GM12874 (cell line): ENCODE results near the gene PLEKHN1.

Experiments used
- CTCF ChIP-seq: IDR thresholded peaks from 2 replicates; pipeline ENCODE4 v1.5.1; 2011; ENCODE audit warnings: low read depth, mild to moderate bottlenecking, control low read depth, low read length, moderate library complexity; ENCODE audit not compliant: insufficient read depth

PLEKHN1 gene

GRCh38 chr1:942411-942821 is 23.9 kb upstream of the PLEKHN1 start:
- 0 out of 2 replicates have a peak, but pooled peaks have one; percentile 4 for TF ChIP-seq CTCF

GRCh38 chr1:942864-943533 is 23.3 kb upstream of the PLEKHN1 start:
- TF ChIP-seq CTCF = no peak

- TF ChIP-seq CTCF = no peak
Observed at GRCh38 chr1:943545-944340, 22.5 kb upstream of the PLEKHN1 start.

- no peak for TF ChIP-seq CTCF
Observed at GRCh38 chr1:944341-945325, 21.6 kb upstream of the PLEKHN1 start.

- TF ChIP-seq CTCF = no peak
Observed at GRCh38 chr1:945688-946556, 20.4 kb upstream of the PLEKHN1 start.

- TF ChIP-seq CTCF = no peak
Observed at GRCh38 chr1:947958-948357, 18.3 kb upstream of the PLEKHN1 start.
